ENCODE results near the gene DHX32. TPM values are rescaled to one million over a fixed set of nuclear protein-coding genes. Genes with fewer than 3 reads are reported as not detected.
A peak's percentile ranks its signal among the peaks of the same experiment; 100 is the strongest.
"Not testable (repeated sequence)": the region's sequence is repeated elsewhere in the genome, so short reads cannot be mapped to it uniquely, and the experiment has no call there.

Gene DHX32
- total and polyA plus RNA-seq, 2 experiments from 2014 or later, result 48.8 to 66.7 TPM

GRCh38 chr10:125916977-125917376 lies 35.9 kb upstream of the DHX32 start:
- TF ChIP-seq CTCF (IDR thresholded peaks at IDR 0.05; ENCODE audit: low read depth, low read length), result no peak
- Histone ChIP-seq H3K4me1 (ENCODE audit: low read depth) (no peaks in the 10 kb centered on the region), H3K36me3 (no peaks in the 10 kb centered on the region)

GRCh38 chr10:125913277-125913676 lies 32.2 kb upstream of the DHX32 start:
- not testable (repeated sequence) for H3K36me3 ChIP-seq; H3K4me3 ChIP-seq; H3K27ac ChIP-seq; H3K27me3 ChIP-seq; DNase-seq (ENCODE audit: low read depth in 1 of 2, low spot score in 1 of 2); H3K4me1 ChIP-seq (ENCODE audit: low read depth); H3K9me3 ChIP-seq (ENCODE audit: low read depth)

More at GRCh38 chr10:125916977-125917376, 35.9 kb upstream of the DHX32 start:
- Histone ChIP-seq H3K27me3 (no peaks in the 10 kb centered on the region), H3K27ac (no peak overlapping the region), H3K9me3 (ENCODE audit: low read depth) (no peaks in the 10 kb centered on the region), H3K4me3 (no peak overlapping the region)
- no peak for DNase-seq (ENCODE audit: low read depth in 1 of 2, low spot score in 1 of 2)

GRCh38 chr10:125911990-125912389 lies 30.9 kb upstream of the DHX32 start:
- H3K9me3 ChIP-seq (ENCODE audit: low read depth), result no peaks in the 10 kb centered on the region
- no peak for DNase-seq (ENCODE audit: low read depth in 1 of 2, low spot score in 1 of 2)
- no peak overlapping the region for H3K27ac ChIP-seq
- H3K4me3 ChIP-seq, result no peak overlapping the region
- H3K36me3 ChIP-seq, result no peaks in the 10 kb centered on the region
- H3K27me3 ChIP-seq, result no peaks in the 10 kb centered on the region
- no peaks in the 10 kb centered on the region for H3K4me1 ChIP-seq (ENCODE audit: low read depth)
- TF ChIP-seq CTCF (IDR thresholded peaks at IDR 0.05; ENCODE audit: low read depth, low read length), result no peak

- no peaks in the 10 kb centered on the region for H3K36me3 ChIP-seq
- H3K4me3 ChIP-seq, result no peak overlapping the region
Observed at GRCh38 chr10:125911145-125911544, 30.1 kb upstream of the DHX32 start.

GRCh38 chr10:125909491-125909890 lies 28.4 kb upstream of the DHX32 start:
- not testable (repeated sequence) for H3K36me3 ChIP-seq; H3K9me3 ChIP-seq (ENCODE audit: low read depth); H3K27me3 ChIP-seq; DNase-seq (ENCODE audit: low read depth in 1 of 2, low spot score in 1 of 2); H3K27ac ChIP-seq; H3K4me3 ChIP-seq; H3K4me1 ChIP-seq (ENCODE audit: low read depth)

More at GRCh38 chr10:125911145-125911544, 30.1 kb upstream of the DHX32 start:
- H3K27me3 ChIP-seq, result no peaks in the 10 kb centered on the region
- H3K27ac ChIP-seq, result no peak overlapping the region
- H3K4me1 ChIP-seq (ENCODE audit: low read depth), result no peaks in the 10 kb centered on the region
- TF ChIP-seq CTCF (IDR thresholded peaks at IDR 0.05; ENCODE audit: low read depth, low read length), result no peak
- DNase-seq (ENCODE audit: low read depth in 1 of 2, low spot score in 1 of 2), result no peak
- H3K9me3 ChIP-seq (ENCODE audit: low read depth), result no peaks in the 10 kb centered on the region

- not testable (repeated sequence) for H3K27ac ChIP-seq; H3K4me3 ChIP-seq; H3K27me3 ChIP-seq; H3K36me3 ChIP-seq; H3K4me1 ChIP-seq (ENCODE audit: low read depth); H3K9me3 ChIP-seq (ENCODE audit: low read depth); DNase-seq (ENCODE audit: low read depth in 1 of 2, low spot score in 1 of 2)
Observed at GRCh38 chr10:125908813-125909212, 27.7 kb upstream of the DHX32 start.

- not testable (repeated sequence) for H3K27ac ChIP-seq; H3K9me3 ChIP-seq (ENCODE audit: low read depth); H3K4me1 ChIP-seq (ENCODE audit: low read depth); H3K36me3 ChIP-seq; H3K27me3 ChIP-seq; DNase-seq (ENCODE audit: low read depth in 1 of 2, low spot score in 1 of 2); H3K4me3 ChIP-seq
Observed at GRCh38 chr10:125907598-125907997, 26.5 kb upstream of the DHX32 start.

- not testable (repeated sequence) for H3K4me3 ChIP-seq; H3K9me3 ChIP-seq (ENCODE audit: low read depth); H3K27ac ChIP-seq; DNase-seq (ENCODE audit: low read depth in 1 of 2, low spot score in 1 of 2); H3K36me3 ChIP-seq; H3K4me1 ChIP-seq (ENCODE audit: low read depth); H3K27me3 ChIP-seq
Observed at GRCh38 chr10:125905069-125905994, 24.2 kb upstream of the DHX32 start.

- DNase-seq (ENCODE audit: low read depth in 1 of 2, low spot score in 1 of 2); H3K36me3 ChIP-seq; H3K27me3 ChIP-seq; H3K9me3 ChIP-seq (ENCODE audit: low read depth); H3K4me1 ChIP-seq (ENCODE audit: low read depth); H3K4me3 ChIP-seq; H3K27ac ChIP-seq: not testable (repeated sequence)
Observed at GRCh38 chr10:125903135-125903640, 22.1 kb upstream of the DHX32 start.

GRCh38 chr10:125900963-125901362 lies 19.9 kb upstream of the DHX32 start:
- H3K9me3 ChIP-seq (ENCODE audit: low read depth); H3K27ac ChIP-seq; DNase-seq (ENCODE audit: low read depth in 1 of 2, low spot score in 1 of 2); H3K27me3 ChIP-seq; H3K4me1 ChIP-seq (ENCODE audit: low read depth); H3K4me3 ChIP-seq; H3K36me3 ChIP-seq: not testable (repeated sequence)

GRCh38 chr10:125897317-125897716 lies 16.2 kb upstream of the DHX32 start:
- not testable (repeated sequence) for H3K27me3 ChIP-seq; H3K27ac ChIP-seq; H3K4me1 ChIP-seq (ENCODE audit: low read depth); H3K36me3 ChIP-seq; H3K9me3 ChIP-seq (ENCODE audit: low read depth)
- peak overlapping the region; percentile 84 for H3K4me3 ChIP-seq
- peak in 1 of 2 donors; percentile 13 for DNase-seq (ENCODE audit: low read depth in 1 of 2, low spot score in 1 of 2)
